ENCODE data around the gene GABRB3. TPM values are rescaled to one million over a fixed set of nuclear protein-coding genes. Genes with fewer than 3 reads are reported as not detected.

GABRB3 gene
- 114 TPM for total RNA-seq

GRCh38 chr15:26772154-26773066 is at the start of gene GABRB3:
Gene GABRB3, minus strand, starts transcription at chr15:26773066.
- peak; percentile 31 to 39 for DNase-seq (ENCODE audit: low spot score in 2 of 2)
- FAIRE-seq, result no peak

- FAIRE-seq, result no peak
- DNase-seq (ENCODE audit: low spot score in 2 of 2), result no peak
These were observed 34.9 kb upstream of the GABRB3 start for GRCh38 chr15:26807517-26808427.

- DNase-seq (ENCODE audit: low spot score in 2 of 2) (no peak), FAIRE-seq (no peak)
These were observed 33.7 kb upstream of the GABRB3 start for GRCh38 chr15:26806574-26806973.

- no peak for FAIRE-seq
- DNase-seq (ENCODE audit: low spot score in 2 of 2), result no peak
These were observed 33.3 kb upstream of the GABRB3 start for GRCh38 chr15:26806151-26806550.

GRCh38 chr15:26805470-26805869 is 32.6 kb upstream of the GABRB3 start:
- DNase-seq (ENCODE audit: low spot score in 2 of 2), result no peak
- FAIRE-seq, result no peak

- DNase-seq (ENCODE audit: low spot score in 2 of 2), result no peak
These were observed 31.4 kb upstream of the GABRB3 start for GRCh38 chr15:26804063-26804804.

GRCh38 chr15:26790118-26790517 is 17.3 kb upstream of the GABRB3 start:
- no peak for FAIRE-seq
- no peak for DNase-seq (ENCODE audit: low spot score in 2 of 2)

More at GRCh38 chr15:26804063-26804804, 31.4 kb upstream of the GABRB3 start:
- FAIRE-seq, result no peak

- FAIRE-seq (no peak), DNase-seq (ENCODE audit: low spot score in 2 of 2) (no peak)
These were observed 8.9 kb upstream of the GABRB3 start for GRCh38 chr15:26781816-26782215.

GRCh38 chr15:26773917-26774316 is 1.1 kb upstream of the GABRB3 start:
- no peak for DNase-seq (ENCODE audit: low spot score in 2 of 2)
- no peak for FAIRE-seq

GRCh38 chr15:26773067-26773877 is 406 bp upstream of the GABRB3 start:
- DNase-seq (ENCODE audit: low spot score in 2 of 2) (peak; percentile 75 to 79), FAIRE-seq (no peak)

- DNase-seq (ENCODE audit: low spot score in 2 of 2) (peak; percentile 30 to 48), FAIRE-seq (no peak)
These were observed 1.2 kb downstream of the GABRB3 start for GRCh38 chr15:26771578-26772153.

GRCh38 chr15:26771168-26771567 is 1.7 kb downstream of the GABRB3 start:
- no peak for FAIRE-seq

GRCh38 chr15:26767169-26767670 is 5.6 kb downstream of the GABRB3 start:
- FAIRE-seq, result no peak
- DNase-seq (ENCODE audit: low spot score in 2 of 2), result no peak

More at GRCh38 chr15:26771168-26771567, 1.7 kb downstream of the GABRB3 start:
- DNase-seq (ENCODE audit: low spot score in 2 of 2), result no peak

- no peak for FAIRE-seq
- DNase-seq (ENCODE audit: low spot score in 2 of 2), result no peak
These were observed 6.6 kb downstream of the GABRB3 start for GRCh38 chr15:26766262-26766661.

- FAIRE-seq, result no peak
- DNase-seq (ENCODE audit: low spot score in 2 of 2), result no peak
These were observed 12.9 kb downstream of the GABRB3 start for GRCh38 chr15:26759986-26760385.

- DNase-seq (ENCODE audit: low spot score in 2 of 2), result no peak
- no peak for FAIRE-seq
These were observed 14.8 kb downstream of the GABRB3 start for GRCh38 chr15:26758079-26758478.

GRCh38 chr15:26757141-26757540 is 15.7 kb downstream of the GABRB3 start:
- FAIRE-seq, result no peak
- no peak for DNase-seq (ENCODE audit: low spot score in 2 of 2)

- no peak for FAIRE-seq
These were observed 28.0 kb downstream of the GABRB3 start for GRCh38 chr15:26744894-26745293.

GRCh38 chr15:26739791-26740190 is 33.1 kb downstream of the GABRB3 start:
- FAIRE-seq (no peak), DNase-seq (ENCODE audit: low spot score in 2 of 2) (no peak)

More at GRCh38 chr15:26744894-26745293, 28.0 kb downstream of the GABRB3 start:
- DNase-seq (ENCODE audit: low spot score in 2 of 2), result no peak
